NB4 (cell line): Measurements from ENCODE around the gene FARP1.

Experiments used
- MYC ChIP-seq: IDR thresholded peaks from 2 replicates; pipeline ENCODE4 v1.6.1; 2011; ENCODE audit warnings: low read depth, low read length
- POLR2A ChIP-seq: IDR thresholded peaks from 2 replicates; pipeline ENCODE4 v1.6.1; 2011; ENCODE audit warnings: mild to moderate bottlenecking; ENCODE audit not compliant: insufficient read length; ENCODE audit errors: extremely low read depth
- TF ChIP-seq, protein P1 (sequence below): IDR thresholded peaks from one replicate; pipeline ENCODE4 v1.5.1; 2012; ENCODE audit warnings: low read depth, low read length
- TF ChIP-seq, protein P2 (sequence below): IDR thresholded peaks from 2 replicates; pipeline ENCODE4 v1.6.1; 2011; ENCODE audit warnings: low read depth, low read length

DNA sequence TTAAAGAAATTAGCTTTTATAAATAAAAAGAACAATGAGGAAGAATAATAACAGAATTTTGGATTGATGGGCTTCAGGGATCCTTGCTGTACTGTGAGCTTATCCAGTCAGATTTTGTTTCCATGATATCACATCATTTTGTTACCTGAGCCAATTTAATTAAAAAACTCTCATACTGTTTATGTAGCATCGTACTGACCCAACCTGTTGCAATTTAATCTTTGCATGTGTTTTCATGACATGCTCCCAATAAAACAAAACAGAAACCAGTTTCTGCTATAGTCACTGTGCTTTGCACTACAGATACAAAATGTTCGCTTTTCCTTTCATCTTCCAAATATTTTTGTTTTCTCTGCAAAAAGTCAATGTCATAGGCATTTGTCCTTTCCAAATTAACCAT lies 143.9 kb downstream of the FARP1 start:
- TF ChIP-seq, protein P1, sequence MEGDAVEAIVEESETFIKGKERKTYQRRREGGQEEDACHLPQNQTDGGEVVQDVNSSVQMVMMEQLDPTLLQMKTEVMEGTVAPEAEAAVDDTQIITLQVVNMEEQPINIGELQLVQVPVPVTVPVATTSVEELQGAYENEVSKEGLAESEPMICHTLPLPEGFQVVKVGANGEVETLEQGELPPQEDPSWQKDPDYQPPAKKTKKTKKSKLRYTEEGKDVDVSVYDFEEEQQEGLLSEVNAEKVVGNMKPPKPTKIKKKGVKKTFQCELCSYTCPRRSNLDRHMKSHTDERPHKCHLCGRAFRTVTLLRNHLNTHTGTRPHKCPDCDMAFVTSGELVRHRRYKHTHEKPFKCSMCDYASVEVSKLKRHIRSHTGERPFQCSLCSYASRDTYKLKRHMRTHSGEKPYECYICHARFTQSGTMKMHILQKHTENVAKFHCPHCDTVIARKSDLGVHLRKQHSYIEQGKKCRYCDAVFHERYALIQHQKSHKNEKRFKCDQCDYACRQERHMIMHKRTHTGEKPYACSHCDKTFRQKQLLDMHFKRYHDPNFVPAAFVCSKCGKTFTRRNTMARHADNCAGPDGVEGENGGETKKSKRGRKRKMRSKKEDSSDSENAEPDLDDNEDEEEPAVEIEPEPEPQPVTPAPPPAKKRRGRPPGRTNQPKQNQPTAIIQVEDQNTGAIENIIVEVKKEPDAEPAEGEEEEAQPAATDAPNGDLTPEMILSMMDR, result no peak
- no peak for TF ChIP-seq POLR2A
- TF ChIP-seq, protein P2, sequence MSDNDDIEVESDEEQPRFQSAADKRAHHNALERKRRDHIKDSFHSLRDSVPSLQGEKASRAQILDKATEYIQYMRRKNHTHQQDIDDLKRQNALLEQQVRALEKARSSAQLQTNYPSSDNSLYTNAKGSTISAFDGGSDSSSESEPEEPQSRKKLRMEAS, result no peak
- no peak for TF ChIP-seq MYC
